Activated CD8-positive, alpha-beta memory T cell treated with anti-CD3 and anti-CD28 coated beads, Interleukin-2, amount 10 ng/mL, durations not matched to agents 7 days and 5 days (primary cell): ENCODE measurements around the gene SRGAP1. TPM values are rescaled to one million over a fixed set of nuclear protein-coding genes. Genes with fewer than 3 reads are reported as not detected.
"Not testable (repeated sequence)": the region's sequence is repeated elsewhere in the genome, so short reads cannot be mapped to it uniquely, and the experiment has no call there.

Experiments used
- ATAC-seq: fragments of 150-1000 bp; cut with Tn5 transposase; one replicate; pipeline ENCODE4 v1.10.0; 2021; ENCODE audit warnings: moderate library complexity
- CTCF ChIA-PET: fragments of 350-600 bp; sonication (Branson Sonifier 250); formaldehyde crosslinking; loops from one replicate; lab custom pipeline; 2021; ENCODE audit warnings: antibody characterized with exemption; lab: Charles Lee
- DNase-seq: peaks from one replicate; pipeline ENCODE4 v3.0.0-alpha.2; 2020
- H3K27ac Mint-ChIP-seq: one replicate; pipeline ENCODE4 v1.8.0; 2021; ENCODE audit warnings: mild to moderate bottlenecking, mixed read lengths
- H3K27me3 Mint-ChIP-seq: one replicate; pipeline ENCODE4 v1.8.0; 2021; ENCODE audit warnings: mixed read lengths
- H3K36me3 Mint-ChIP-seq: one replicate; pipeline ENCODE4 v1.8.0; 2021; ENCODE audit warnings: mild to moderate bottlenecking, mixed read lengths
- H3K4me1 Mint-ChIP-seq: one replicate; pipeline ENCODE4 v1.8.0; 2021; ENCODE audit warnings: mixed read lengths
- H3K4me3 Mint-ChIP-seq: one replicate; pipeline ENCODE4 v1.8.0; 2021; ENCODE audit warnings: mild to moderate bottlenecking, moderate library complexity, mixed read lengths
- H3K9me3 Mint-ChIP-seq: one replicate; pipeline ENCODE4 v1.8.0; 2022; ENCODE audit warnings: low read depth, mixed read lengths
- total RNA-seq, 2 experiments: library from RNA; stranded (reverse); gene quantifications; one replicate each; pipeline ENCODE4 v1.2.3, GENCODE V29; 2021

Gene SRGAP1
- total RNA-seq, 2 experiments from 2014 or later = 0.14 TPM; not detected in 1

GRCh38 chr12:64066776-64067175, 222.3 kb downstream of the SRGAP1 start:
- CTCF ChIA-PET = no interaction called here
- no peaks in the 10 kb centered on the region for H3K4me1 Mint-ChIP-seq
- ATAC-seq = no peak
- H3K36me3 Mint-ChIP-seq = no peaks in the 10 kb centered on the region
- no peak overlapping the region for H3K27ac Mint-ChIP-seq
- H3K27me3 Mint-ChIP-seq = no peaks in the 10 kb centered on the region
- no peak for DNase-seq
- H3K4me3 Mint-ChIP-seq = no peak overlapping the region
- H3K9me3 Mint-ChIP-seq = no peaks in the 10 kb centered on the region

- H3K9me3 Mint-ChIP-seq = no peaks in the 10 kb centered on the region
- H3K27ac Mint-ChIP-seq = no peak overlapping the region
- peaks cover 4% of the 10 kb centered on the region for H3K27me3 Mint-ChIP-seq
- DNase-seq = no peak
- H3K36me3 Mint-ChIP-seq = no peaks in the 10 kb centered on the region
- no peak for ATAC-seq
- H3K4me1 Mint-ChIP-seq = no peaks in the 10 kb centered on the region
- CTCF ChIA-PET = no interaction called here
- no peak overlapping the region for H3K4me3 Mint-ChIP-seq
Measured at GRCh38 chr12:64070454-64070853, 226.0 kb downstream of the SRGAP1 start.

GRCh38 chr12:64072916-64073575, 228.5 kb downstream of the SRGAP1 start:
- Mint-ChIP-seq H3K4me1 (no peaks in the 10 kb centered on the region), H3K36me3 (no peaks in the 10 kb centered on the region), H3K4me3 (no peak overlapping the region), H3K27ac (no peak overlapping the region), H3K27me3 (peaks cover 8% of the 10 kb centered on the region), H3K9me3 (no peaks in the 10 kb centered on the region)
- CTCF ChIA-PET = no interaction called here
- ATAC-seq (no peak), DNase-seq (no peak)

- H3K4me1 Mint-ChIP-seq, H3K27ac Mint-ChIP-seq, H3K36me3 Mint-ChIP-seq, DNase-seq, CTCF ChIA-PET, H3K4me3 Mint-ChIP-seq, H3K9me3 Mint-ChIP-seq, ATAC-seq, H3K27me3 Mint-ChIP-seq: not testable (repeated sequence)
Measured at GRCh38 chr12:64076565-64076964, 232.1 kb downstream of the SRGAP1 start.

- peaks cover 8% of the 10 kb centered on the region for H3K27me3 Mint-ChIP-seq
- DNase-seq (no peak), ATAC-seq (no peak)
- no peak overlapping the region for H3K4me3 Mint-ChIP-seq
- H3K4me1 Mint-ChIP-seq = no peaks in the 10 kb centered on the region
- H3K27ac Mint-ChIP-seq = no peak overlapping the region
- CTCF ChIA-PET = no interaction called here
- no peaks in the 10 kb centered on the region for H3K9me3 Mint-ChIP-seq
- no peaks in the 10 kb centered on the region for H3K36me3 Mint-ChIP-seq
Measured at GRCh38 chr12:64077922-64078321, 233.4 kb downstream of the SRGAP1 start.

- ATAC-seq (no peak), DNase-seq (no peak)
- Mint-ChIP-seq H3K27ac (no peak overlapping the region), H3K4me1 (no peaks in the 10 kb centered on the region), H3K27me3 (peaks cover 9% of the 10 kb centered on the region), H3K4me3 (no peak overlapping the region), H3K9me3 (no peaks in the 10 kb centered on the region), H3K36me3 (no peaks in the 10 kb centered on the region)
- CTCF ChIA-PET = no interaction called here
Measured at GRCh38 chr12:64080319-64081007, 236.0 kb downstream of the SRGAP1 start.

GRCh38 chr12:64081008-64081404, 236.5 kb downstream of the SRGAP1 start:
- Mint-ChIP-seq H3K27me3 (peaks cover 9% of the 10 kb centered on the region), H3K36me3 (no peaks in the 10 kb centered on the region), H3K27ac (no peak overlapping the region), H3K9me3 (no peaks in the 10 kb centered on the region), H3K4me3 (no peak overlapping the region), H3K4me1 (no peaks in the 10 kb centered on the region)
- no peak for DNase-seq
- ATAC-seq = no peak
- CTCF ChIA-PET = no interaction called here

- Mint-ChIP-seq H3K4me3 (no peak overlapping the region), H3K36me3 (no peaks in the 10 kb centered on the region), H3K4me1 (no peaks in the 10 kb centered on the region), H3K9me3 (no peaks in the 10 kb centered on the region), H3K27me3 (peaks cover 9% of the 10 kb centered on the region), H3K27ac (no peak overlapping the region)
- ATAC-seq (no peak), DNase-seq (no peak)
- CTCF ChIA-PET = no interaction called here
Measured at GRCh38 chr12:64082116-64082515, 237.6 kb downstream of the SRGAP1 start.

- no peak for ATAC-seq
- no peaks in the 10 kb centered on the region for H3K4me1 Mint-ChIP-seq
- no peak overlapping the region for H3K27ac Mint-ChIP-seq
- DNase-seq = no peak
- H3K36me3 Mint-ChIP-seq = no peaks in the 10 kb centered on the region
- CTCF ChIA-PET = no interaction called here
- peaks cover 6% of the 10 kb centered on the region for H3K27me3 Mint-ChIP-seq
- H3K4me3 Mint-ChIP-seq = no peak overlapping the region
- no peaks in the 10 kb centered on the region for H3K9me3 Mint-ChIP-seq
Measured at GRCh38 chr12:64082866-64083268, 238.4 kb downstream of the SRGAP1 start.

- no peak for DNase-seq
- CTCF ChIA-PET = no interaction called here
- no peak for ATAC-seq
- Mint-ChIP-seq H3K36me3 (no peaks in the 10 kb centered on the region), H3K9me3 (no peaks in the 10 kb centered on the region), H3K4me3 (no peak overlapping the region), H3K27me3 (peaks cover 4% of the 10 kb centered on the region), H3K27ac (no peak overlapping the region), H3K4me1 (no peaks in the 10 kb centered on the region)
Measured at GRCh38 chr12:64083285-64084210, 239.0 kb downstream of the SRGAP1 start.

GRCh38 chr12:64085154-64085553, 240.7 kb downstream of the SRGAP1 start:
- ATAC-seq (no peak), DNase-seq (no peak)
- Mint-ChIP-seq H3K27ac (no peak overlapping the region), H3K36me3 (no peaks in the 10 kb centered on the region), H3K4me3 (no peak overlapping the region), H3K27me3 (peaks cover 4% of the 10 kb centered on the region), H3K9me3 (no peaks in the 10 kb centered on the region), H3K4me1 (no peaks in the 10 kb centered on the region)
- CTCF ChIA-PET = no interaction called here

- H3K36me3 Mint-ChIP-seq = no peaks in the 10 kb centered on the region
- H3K9me3 Mint-ChIP-seq = no peaks in the 10 kb centered on the region
- H3K27me3 Mint-ChIP-seq = peaks cover 7% of the 10 kb centered on the region
- DNase-seq = no peak
- H3K4me1 Mint-ChIP-seq = no peaks in the 10 kb centered on the region
- no peak overlapping the region for H3K4me3 Mint-ChIP-seq
- no peak overlapping the region for H3K27ac Mint-ChIP-seq
- ATAC-seq = no peak
- CTCF ChIA-PET = interaction anchor here (1.3 kb wide), 1 partner anchor 12 kb away, joined by 3 read pairs; no protein-coding TSS in a partner anchor
Measured at GRCh38 chr12:64085996-64086395, 241.5 kb downstream of the SRGAP1 start.

- Mint-ChIP-seq H3K9me3 (no peaks in the 10 kb centered on the region), H3K4me3 (no peak overlapping the region), H3K36me3 (no peaks in the 10 kb centered on the region), H3K27me3 (peaks cover 11% of the 10 kb centered on the region), H3K4me1 (no peaks in the 10 kb centered on the region), H3K27ac (no peak overlapping the region)
- no peak for ATAC-seq
- no peak for DNase-seq
- CTCF ChIA-PET = interaction anchor here (1.3 kb wide), 1 partner anchor 11 kb away, joined by 3 read pairs; no protein-coding TSS in a partner anchor
Measured at GRCh38 chr12:64086946-64087345, 242.4 kb downstream of the SRGAP1 start.
